MCF 10A (cell line): Measurements from ENCODE around the gene EIPR1. TPM values are rescaled to one million over a fixed set of nuclear protein-coding genes. Genes with fewer than 3 reads are reported as not detected.

Experiments
- BruUV-seq: library from RNA; stranded (reverse); fragments of 400-500 nt; replicated peaks from 2 replicates; lab custom pipeline; 2021; lab: Mats Ljungman, UMichigan
- CTCF ChIA-PET: fragments of 300-600 bp; sonication (Branson Sonifier 250); formaldehyde crosslinking; extraction: SDS; loops from one replicate; lab custom pipeline; 2021; ENCODE audit warnings: antibody characterized with exemption, inconsistent platforms; lab: Yijun Ruan, JAX
- POLR2A ChIA-PET: fragments of 300-600, 350-650 bp; sonication (Branson Sonifier 250); formaldehyde crosslinking; extraction: SDS; loops from one replicate; lab custom pipeline; 2020; ENCODE audit warnings: antibody characterized with exemption, inconsistent platforms; lab: Yijun Ruan, JAX
- DNase-seq: peaks from one replicate; pipeline ENCODE4 v3.0.0-alpha.2; 2018; ENCODE audit not compliant: unreplicated experiment
- H3K27ac Mint-ChIP-seq: one replicate; pipeline ENCODE4 v1.8.0; 2022; ENCODE audit warnings: mild to moderate bottlenecking, low read depth, mixed read lengths; ENCODE audit not compliant: unreplicated experiment
- H3K27me3 Mint-ChIP-seq: one replicate; pipeline ENCODE4 v1.8.0; 2022; ENCODE audit warnings: mixed read lengths; ENCODE audit not compliant: insufficient read depth, unreplicated experiment
- H3K36me3 Mint-ChIP-seq: one replicate; pipeline ENCODE4 v1.8.0; 2022; ENCODE audit warnings: mild to moderate bottlenecking, moderate library complexity, mixed read lengths; ENCODE audit not compliant: insufficient read depth, unreplicated experiment
- H3K4me1 Mint-ChIP-seq: one replicate; pipeline ENCODE4 v1.8.0; 2022; ENCODE audit warnings: mixed read lengths; ENCODE audit not compliant: insufficient read depth, unreplicated experiment
- H3K4me3 Mint-ChIP-seq: one replicate; pipeline ENCODE4 v1.8.0; 2022; ENCODE audit warnings: mild to moderate bottlenecking, moderate library complexity, mixed read lengths; ENCODE audit not compliant: unreplicated experiment
- H3K9me3 Mint-ChIP-seq: one replicate; pipeline ENCODE4 v1.8.0; 2022; ENCODE audit warnings: mixed read lengths; ENCODE audit not compliant: unreplicated experiment
- CTCF ChIP-seq: fragments of 200-600 bp; IDR thresholded peaks from one replicate; pipeline ENCODE4 v1.8.0; 2022; ENCODE audit warnings: antibody characterized with exemption, mild to moderate bottlenecking; ENCODE audit not compliant: unreplicated experiment
- intact Hi-C: fragments of 100-400 bp; cut with micrococcal nuclease; formaldehyde crosslinking; loops from 2 replicates; pipeline ENCODE4 v1.14.1; 2022
- total RNA-seq: library from RNA; stranded (reverse); gene quantifications from 2 replicates; pipeline ENCODE4 v1.2.3, GENCODE V29; 2022

The EIPR1 gene
- total RNA-seq, 1 experiment from 2014 or later: 49.0 TPM

- Mint-ChIP-seq H3K4me1 (no peaks in the 10 kb centered on the region), H3K4me3 (no peak overlapping the region), H3K9me3 (no peaks in the 10 kb centered on the region), H3K27ac (no peak overlapping the region), H3K36me3 (peaks cover 24% of the 10 kb centered on the region), H3K27me3 (no peaks in the 10 kb centered on the region)
- DNase-seq: no peak
- intact Hi-C loops: no loop called here
- TF ChIP-seq CTCF: no peak
- POLR2A ChIA-PET: no interaction called here
- BruUV-seq: no TSS peak
- CTCF ChIA-PET: no interaction called here
Observed at GRCh38 chr2:3342324-3342723, 35.3 kb downstream of the EIPR1 start.

GRCh38 chr2:3341336-3341735, 36.3 kb downstream of the EIPR1 start:
- Mint-ChIP-seq H3K27ac (no peak overlapping the region), H3K4me3 (no peak overlapping the region), H3K4me1 (no peaks in the 10 kb centered on the region), H3K27me3 (no peaks in the 10 kb centered on the region), H3K36me3 (peaks cover 31% of the 10 kb centered on the region), H3K9me3 (no peaks in the 10 kb centered on the region)
- intact Hi-C loops: no loop called here
- POLR2A ChIA-PET: interaction anchor here (0.6 kb wide), 1 partner anchor 34 kb away, joined by 3 read pairs; no protein-coding TSS in a partner anchor
- TF ChIP-seq CTCF: no peak
- no TSS peak for BruUV-seq
- no peak for DNase-seq
- CTCF ChIA-PET: no interaction called here

GRCh38 chr2:3340144-3340543, 37.5 kb downstream of the EIPR1 start:
- no peaks in the 10 kb centered on the region for H3K27me3 Mint-ChIP-seq
- ChIA-PET CTCF (no interaction called here), POLR2A (no interaction called here)
- TF ChIP-seq CTCF: no peak
- no peaks in the 10 kb centered on the region for H3K4me1 Mint-ChIP-seq
- no peak for DNase-seq
- H3K36me3 Mint-ChIP-seq: peaks cover 34% of the 10 kb centered on the region
- intact Hi-C loops: no loop called here
- no peaks in the 10 kb centered on the region for H3K9me3 Mint-ChIP-seq
- H3K4me3 Mint-ChIP-seq: no peak overlapping the region
- no TSS peak for BruUV-seq
- H3K27ac Mint-ChIP-seq: no peak overlapping the region

GRCh38 chr2:3338340-3338739, 39.3 kb downstream of the EIPR1 start:
- CTCF ChIA-PET: interaction anchor here (0.6 to 1.0 kb wide), 2 partner anchors 17 to 649 kb away, joined by 3 read pairs; no protein-coding TSS in a partner anchor
- Mint-ChIP-seq H3K27ac (no peak overlapping the region), H3K4me3 (no peak overlapping the region), H3K36me3 (peaks cover 44% of the 10 kb centered on the region), H3K4me1 (no peaks in the 10 kb centered on the region), H3K27me3 (no peaks in the 10 kb centered on the region), H3K9me3 (no peaks in the 10 kb centered on the region)
- no peak for TF ChIP-seq CTCF
- intact Hi-C loops: no loop called here
- DNase-seq: no peak
- BruUV-seq: no TSS peak
- POLR2A ChIA-PET: no interaction called here
